GM03348 (cell line): ENCODE results near the gene GIMAP6.
"Not testable (repeated sequence)": the region's sequence is repeated elsewhere in the genome, so short reads cannot be mapped to it uniquely, and the experiment has no call there.

Source experiments
- DNase-seq: peaks from one replicate; pipeline ENCODE4 v3.0.0; 2012; ENCODE audit warnings: low spot score

Gene GIMAP6

GRCh38 chr7:150585199-150585598 lies 47.0 kb downstream of the GIMAP6 start:
- no peak for DNase-seq

GRCh38 chr7:150580638-150581394 lies 51.4 kb downstream of the GIMAP6 start:
- no peak for DNase-seq

- DNase-seq = not testable (repeated sequence)
Measured at GRCh38 chr7:150579979-150580637, 52.1 kb downstream of the GIMAP6 start.
